Endothelial cell of umbilical vein (primary cell): ENCODE data around the gene CEBPB. TPM values are rescaled to one million over a fixed set of nuclear protein-coding genes. Genes with fewer than 3 reads are reported as not detected.
A peak's percentile ranks its signal among the peaks of the same experiment; 100 is the strongest.

Source experiments
- BruUV-seq: library from RNA; stranded (reverse); fragments of 400-500 nt; replicated peaks from 2 replicates; lab custom pipeline; 2021; lab: Mats Ljungman, UMichigan
- CTCF ChIA-PET: fragments of 300-600, 350-600 bp; sonication (Branson Sonifier 250); formaldehyde crosslinking; loops from one replicate; lab custom pipeline; 2021; ENCODE audit warnings: antibody characterized with exemption, inconsistent platforms; lab: Charles Lee
- POLR2A ChIA-PET: fragments of 300-600, 350-600 bp; sonication (Branson Sonifier 250); formaldehyde crosslinking; loops from one replicate; lab custom pipeline; 2021; ENCODE audit warnings: antibody characterized with exemption, inconsistent platforms; lab: Charles Lee
- DNase-seq: peaks from one replicate; pipeline ENCODE4 v3.0.0-alpha.2; 2011; ENCODE audit warnings: low read depth, low spot score
- FAIRE-seq: peaks from 2 replicates; lab custom pipeline; 2011; peaks lifted over from hg19 to GRCh38; lab: Jason Lieb, UNC
- H2AFZ ChIP-seq: 2 replicates; pipeline ENCODE4 v1.6.0; 2012; ENCODE audit warnings: low read depth, low read length, control low read depth, inconsistent platforms
- H3K27ac ChIP-seq: 2 replicates; pipeline ENCODE4 v1.5.1; 2011; ENCODE audit warnings: low read depth, mild to moderate bottlenecking, control low read depth, low read length, moderate library complexity; ENCODE audit not compliant: insufficient read depth
- H3K27me3 ChIP-seq, 2 experiments: 2 replicates each; pipeline versions ENCODE4 v1.6.0 to v1.6.1; 2011; ENCODE audit warnings: low read length in 2 of 2, mixed read lengths in 1 of 2; ENCODE audit not compliant: control insufficient read depth in 2 of 2, insufficient read depth in 2 of 2
- H3K36me3 ChIP-seq, 2 experiments: 2 replicates in 1 of 2; 3 replicates in 1 of 2; pipeline ENCODE4 v1.5.1; 2011; ENCODE audit warnings: low read length in 2 of 2, mild to moderate bottlenecking in 1 of 2, moderate library complexity in 1 of 2; ENCODE audit not compliant: control insufficient read depth in 2 of 2, insufficient read depth in 2 of 2; ENCODE audit errors: extremely low read depth in 1 of 2
- H3K4me1 ChIP-seq: 3 replicates; pipeline ENCODE4 v1.5.1; 2011; ENCODE audit warnings: mild to moderate bottlenecking, low read length; ENCODE audit not compliant: control insufficient read depth, insufficient read depth; ENCODE audit errors: extremely low read depth
- H3K4me2 ChIP-seq: 2 replicates; pipeline ENCODE4 v1.6.1; 2011; ENCODE audit warnings: low read length, control low read depth, mixed read lengths; ENCODE audit not compliant: insufficient read depth
- H3K4me3 ChIP-seq, 3 experiments: fragments of 200-600 bp in 1 of 3; sonication (generic), shearing (Covaris generic) in 1 of 3; replicated peaks in 1 of 3; 2 replicates each; pipeline ENCODE4 v1.5.1; 2011 to 2016; ENCODE audit warnings: control low read depth in 3 of 3, low read length in 3 of 3, mild to moderate bottlenecking in 2 of 3, inconsistent platforms in 1 of 3, low read depth in 1 of 3, moderate library complexity in 1 of 3; ENCODE audit not compliant: insufficient read depth in 1 of 3
- H3K79me2 ChIP-seq: 2 replicates; pipeline ENCODE4 v1.6.0; 2012; ENCODE audit warnings: low read length, inconsistent platforms; ENCODE audit not compliant: control insufficient read depth, insufficient read depth
- H3K9ac ChIP-seq: replicated peaks from 2 replicates; pipeline ENCODE3; 2011; ENCODE audit warnings: low read length, control low read depth; ENCODE audit not compliant: insufficient read depth; ENCODE audit errors: extremely low read depth
- H3K9me1 ChIP-seq: replicated peaks from 3 replicates; pipeline ENCODE4 v1.6.0; 2011; ENCODE audit warnings: mild to moderate bottlenecking, low read length; ENCODE audit not compliant: control insufficient read depth, insufficient read depth; ENCODE audit errors: extremely low read depth
- H3K9me3 ChIP-seq: replicated peaks from 2 replicates; pipeline ENCODE4 v1.5.1; 2012; ENCODE audit warnings: low read length, inconsistent platforms; ENCODE audit not compliant: control insufficient read depth, insufficient read depth
- H4K20me1 ChIP-seq: replicated peaks from 2 replicates; pipeline ENCODE3; 2011; ENCODE audit warnings: mild to moderate bottlenecking, low read length; ENCODE audit not compliant: control insufficient read depth, insufficient read depth; ENCODE audit errors: extremely low read depth
- EZH2 ChIP-seq: IDR thresholded peaks from 2 replicates; pipeline ENCODE4 v1.6.1; 2012; ENCODE audit warnings: borderline replicate concordance, low read depth, mild to moderate bottlenecking, moderate library complexity, low read length, inconsistent platforms; ENCODE audit not compliant: severe bottlenecking
- FOS ChIP-seq: IDR thresholded peaks from 2 replicates; pipeline ENCODE4 v1.6.1; 2011; ENCODE audit warnings: mild to moderate bottlenecking, low read length, moderate library complexity, borderline replicate concordance; ENCODE audit not compliant: insufficient read depth
- GATA2 ChIP-seq: IDR thresholded peaks from 2 replicates; pipeline ENCODE4 v1.7.0; 2011; ENCODE audit warnings: low read depth, mild to moderate bottlenecking, moderate library complexity, mixed read lengths, low read length; ENCODE audit not compliant: insufficient read length, insufficient read depth
- JUN ChIP-seq: IDR thresholded peaks from 2 replicates; pipeline ENCODE4 v1.6.1; 2011; ENCODE audit warnings: borderline replicate concordance, low read depth; ENCODE audit not compliant: insufficient read length, insufficient read depth
- MYC ChIP-seq: IDR thresholded peaks from one replicate; pipeline ENCODE4 v1.6.1; 2011; ENCODE audit warnings: mild to moderate bottlenecking, low read depth, low read length
- POLR2A ChIP-seq: IDR thresholded peaks from 2 replicates; pipeline ENCODE4 v1.6.1; 2012; ENCODE audit warnings: low read depth, mild to moderate bottlenecking, control low read depth, low read length
- POLR2AphosphoS5 ChIP-seq: IDR thresholded peaks from 2 replicates; pipeline ENCODE4 v1.6.1; 2012; ENCODE audit warnings: low read depth, mild to moderate bottlenecking, control low read depth, low read length, moderate library complexity; ENCODE audit not compliant: insufficient read depth
- dilution Hi-C: fragments of 300-500 bp; cut with MboI; formaldehyde crosslinking; loops from one replicate; pipeline ENCODE4 v1.15.0; 2019; ENCODE audit warnings: low sequenced_read_pairs; ENCODE audit not compliant: extremely low pct_ligation_motif_present
- intact Hi-C: fragments of 100-400 bp; cut with micrococcal nuclease; formaldehyde crosslinking; loops from one replicate; pipeline ENCODE4 v1.10.0; 2022
- polyA plus RNA-seq, 4 experiments: library from polyadenylated mRNA; depleted of rRNA in 3 of 4; stranded (reverse) in 3 of 4; unstranded in 1 of 4; fragments of >200 nt; gene quantifications; 2 replicates each; pipeline versions ENCODE4 v1.2.1 to v1.2.3, GENCODE V29; 2011 to 2012; ENCODE audit warnings: missing spikeins in 1 of 4
- total RNA-seq: library from RNA; stranded (reverse); gene quantifications from 2 replicates; pipeline ENCODE4 v1.2.3, GENCODE V29; 2021
- TF ChIP-seq, protein P1 (sequence below): IDR thresholded peaks from 2 replicates; pipeline ENCODE4 v1.6.1; 2011; ENCODE audit not compliant: insufficient read depth, insufficient read length
- TF ChIP-seq, protein P2 (sequence below), 2 donors: IDR thresholded peaks; 1 replicate in 1 of 2; 2 replicates in 1 of 2; pipeline ENCODE4 v1.5.1; 2011; ENCODE audit warnings: low read length in 2 of 2, mild to moderate bottlenecking in 2 of 2, moderate library complexity in 2 of 2, control low read depth in 1 of 2, inconsistent platforms in 1 of 2, low read depth in 1 of 2; ENCODE audit not compliant: insufficient read depth in 1 of 2; ENCODE audit errors: extremely low read depth in 1 of 2

Gene CEBPB
- total and polyA plus RNA-seq, 2 donors (not counting 3 experiments of a cell fraction or from before 2014, with no cell fraction given): 3.7 to 11.4 TPM

DNA sequence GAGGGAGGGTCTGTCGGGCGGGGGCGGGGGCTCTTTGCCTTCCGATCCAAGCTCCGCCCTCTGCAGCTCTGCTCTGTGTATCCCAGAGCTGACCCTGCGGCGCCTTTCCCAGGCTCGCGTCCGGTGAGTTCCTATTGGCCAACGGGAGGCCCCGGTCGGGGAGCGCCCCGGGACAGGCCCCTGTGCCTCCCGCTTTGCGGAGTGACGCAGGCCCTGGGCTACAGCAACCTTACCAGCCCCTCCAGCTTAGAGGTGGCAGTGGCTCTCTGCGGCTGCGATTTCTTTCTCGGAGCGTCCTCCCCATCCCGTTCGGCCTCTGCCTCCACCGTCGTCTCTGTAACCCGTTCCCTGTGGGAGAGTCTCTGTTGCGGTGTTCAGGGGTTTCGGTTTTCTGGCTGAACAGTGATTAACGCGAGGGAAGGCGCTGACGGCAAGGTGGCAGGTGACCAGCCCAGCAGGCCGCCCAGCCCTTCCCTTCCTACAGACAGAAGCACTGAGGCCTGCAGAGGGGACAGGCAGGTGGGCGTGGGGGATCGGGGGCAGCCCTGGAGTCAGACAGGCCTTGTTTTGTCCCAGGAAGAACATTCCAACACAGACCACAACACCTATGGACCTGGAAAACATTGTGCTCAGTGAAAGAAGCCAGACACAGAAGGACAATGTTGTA is 18.1 kb upstream of the CEBPB start:
- Histone ChIP-seq H3K4me1 (peaks cover 9% of the 10 kb centered on the region), H3K4me3 (peak overlapping the region; percentile 42 to 61 (median 46)), H3K4me2 (peak overlapping the region; percentile 83), H2AFZ (peak overlapping the region; percentile 100), H3K27me3 (no peaks in the 10 kb centered on the region), H3K36me3 (no peaks in the 10 kb centered on the region), H3K9me3 (no peaks in the 10 kb centered on the region), H4K20me1 (no peaks in the 10 kb centered on the region), H3K9ac (peak overlapping the region; percentile 68), H3K79me2 (no peaks in the 10 kb centered on the region), H3K27ac (peak overlapping the region; percentile 57), H3K9me1 (no peaks in the 10 kb centered on the region)
- TSS peak; percentile 6 for BruUV-seq
- POLR2A ChIA-PET: interaction anchor here (0.6 to 1.3 kb wide), 2 partner anchors 19 to 96 kb away, joined by 4 to 5 read pairs; partner anchors contain the start of gene PEDS1
- peak; percentile 75 for DNase-seq
- dilution Hi-C loops (no loop called here), intact Hi-C loops (no loop called here)
- CTCF ChIA-PET: interaction anchor here (0.7 to 7.7 kb wide), 10 partner anchors 20 to 292 kb away, joined by 3 to 309 read pairs (median 4); no protein-coding TSS in a partner anchor
- peak; percentile 74 for FAIRE-seq
- TF ChIP-seq FOS: no peak
- no peak for TF ChIP-seq JUN
- TF ChIP-seq MYC: no peak
- no peak for TF ChIP-seq GATA2
- TF ChIP-seq, protein P1, sequence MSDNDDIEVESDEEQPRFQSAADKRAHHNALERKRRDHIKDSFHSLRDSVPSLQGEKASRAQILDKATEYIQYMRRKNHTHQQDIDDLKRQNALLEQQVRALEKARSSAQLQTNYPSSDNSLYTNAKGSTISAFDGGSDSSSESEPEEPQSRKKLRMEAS: no peak
- TF ChIP-seq EZH2: no peak
- TF ChIP-seq POLR2A: peak; percentile 49
- TF ChIP-seq, protein P2, sequence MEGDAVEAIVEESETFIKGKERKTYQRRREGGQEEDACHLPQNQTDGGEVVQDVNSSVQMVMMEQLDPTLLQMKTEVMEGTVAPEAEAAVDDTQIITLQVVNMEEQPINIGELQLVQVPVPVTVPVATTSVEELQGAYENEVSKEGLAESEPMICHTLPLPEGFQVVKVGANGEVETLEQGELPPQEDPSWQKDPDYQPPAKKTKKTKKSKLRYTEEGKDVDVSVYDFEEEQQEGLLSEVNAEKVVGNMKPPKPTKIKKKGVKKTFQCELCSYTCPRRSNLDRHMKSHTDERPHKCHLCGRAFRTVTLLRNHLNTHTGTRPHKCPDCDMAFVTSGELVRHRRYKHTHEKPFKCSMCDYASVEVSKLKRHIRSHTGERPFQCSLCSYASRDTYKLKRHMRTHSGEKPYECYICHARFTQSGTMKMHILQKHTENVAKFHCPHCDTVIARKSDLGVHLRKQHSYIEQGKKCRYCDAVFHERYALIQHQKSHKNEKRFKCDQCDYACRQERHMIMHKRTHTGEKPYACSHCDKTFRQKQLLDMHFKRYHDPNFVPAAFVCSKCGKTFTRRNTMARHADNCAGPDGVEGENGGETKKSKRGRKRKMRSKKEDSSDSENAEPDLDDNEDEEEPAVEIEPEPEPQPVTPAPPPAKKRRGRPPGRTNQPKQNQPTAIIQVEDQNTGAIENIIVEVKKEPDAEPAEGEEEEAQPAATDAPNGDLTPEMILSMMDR (IDR thresholded peaks at IDR 0.05; ENCODE audit: extremely low read depth in 1 of 2, insufficient read depth in 1 of 2, low read depth in 1 of 2, low read length in 2 of 2): no peak
- TF ChIP-seq POLR2AphosphoS5: peak; percentile 34
